Left renal pelvis (tissue), 4 donors: ENCODE measurements around the gene FASN. TPM values are rescaled to one million over a fixed set of nuclear protein-coding genes. Genes with fewer than 3 reads are reported as not detected.

Experiments
- DNase-seq, 4 donors: peaks; one replicate each; pipeline ENCODE4 v3.0.0-alpha.2; 2013; ENCODE audit warnings: low read depth in 4 of 4, low spot score in 3 of 4
- polyA plus RNA-seq, 4 donors: library from polyadenylated mRNA; unstranded; fragments of 120-200 nt; gene quantifications; one replicate each; pipeline ENCODE4 v1.2.1, GENCODE V29; 2013; ENCODE audit not compliant: insufficient read length in 4 of 4

The FASN gene
- polyA plus RNA-seq, 4 donors = 30.3 to 56.9 (median 38.0) TPM

DNA sequence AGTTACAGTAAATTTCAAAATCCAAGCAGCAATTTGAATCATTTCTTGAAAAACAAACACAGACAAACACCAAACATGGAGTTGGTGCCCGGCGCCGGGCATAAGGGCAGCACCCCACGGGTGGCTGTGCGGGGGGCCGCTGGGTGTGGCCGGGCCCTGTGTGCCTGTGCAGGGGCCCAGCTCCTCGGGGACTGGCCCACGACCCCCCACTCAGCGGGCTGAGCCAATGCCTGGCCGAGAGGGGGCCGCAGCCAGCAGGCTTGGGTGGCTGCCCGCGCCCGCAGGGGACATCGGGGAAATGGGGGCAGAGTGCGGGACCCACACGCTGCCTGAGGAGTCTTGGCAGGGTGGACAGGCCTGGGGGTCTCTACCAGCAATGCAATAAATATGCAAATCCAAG is 19.6 kb downstream of the FASN start:
- DNase-seq = no peak

DNA sequence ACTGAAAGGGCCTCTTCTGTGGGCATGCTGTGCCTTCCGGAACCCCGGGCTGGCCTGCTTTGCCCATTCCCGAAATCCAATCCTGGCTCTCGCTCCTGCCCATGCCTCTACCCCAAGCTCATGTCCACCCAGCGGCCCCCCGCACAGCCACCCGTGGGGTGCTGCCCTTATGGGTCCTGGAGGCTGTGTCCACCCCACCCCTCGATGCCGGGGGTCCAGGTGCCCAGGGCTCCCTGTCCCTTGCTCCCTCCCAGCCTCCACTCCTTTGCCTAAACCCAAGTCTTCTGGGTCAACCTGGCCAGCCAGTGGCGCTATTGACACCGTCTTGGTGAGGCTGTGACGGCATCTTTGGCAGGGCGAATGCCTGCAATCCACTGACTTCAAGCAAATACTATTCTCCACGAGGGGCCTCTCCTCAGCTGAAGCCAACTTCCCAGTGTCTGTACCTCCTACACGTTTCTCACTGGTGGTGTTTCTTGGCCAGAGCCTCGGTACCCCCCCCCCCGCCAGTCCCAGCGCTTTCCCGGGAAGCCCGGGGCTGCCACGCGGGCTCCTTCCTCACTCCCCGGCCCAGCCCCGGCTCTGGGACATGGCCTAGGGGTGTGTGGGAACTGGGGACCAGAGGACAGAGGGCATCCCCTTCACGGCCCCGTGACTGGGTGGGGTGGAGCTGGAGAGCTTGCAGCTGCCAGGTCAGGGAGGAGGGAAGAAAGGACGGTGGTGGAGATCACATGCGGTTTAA is 20.2 kb downstream of the FASN start:
- DNase-seq = no peak

DNA sequence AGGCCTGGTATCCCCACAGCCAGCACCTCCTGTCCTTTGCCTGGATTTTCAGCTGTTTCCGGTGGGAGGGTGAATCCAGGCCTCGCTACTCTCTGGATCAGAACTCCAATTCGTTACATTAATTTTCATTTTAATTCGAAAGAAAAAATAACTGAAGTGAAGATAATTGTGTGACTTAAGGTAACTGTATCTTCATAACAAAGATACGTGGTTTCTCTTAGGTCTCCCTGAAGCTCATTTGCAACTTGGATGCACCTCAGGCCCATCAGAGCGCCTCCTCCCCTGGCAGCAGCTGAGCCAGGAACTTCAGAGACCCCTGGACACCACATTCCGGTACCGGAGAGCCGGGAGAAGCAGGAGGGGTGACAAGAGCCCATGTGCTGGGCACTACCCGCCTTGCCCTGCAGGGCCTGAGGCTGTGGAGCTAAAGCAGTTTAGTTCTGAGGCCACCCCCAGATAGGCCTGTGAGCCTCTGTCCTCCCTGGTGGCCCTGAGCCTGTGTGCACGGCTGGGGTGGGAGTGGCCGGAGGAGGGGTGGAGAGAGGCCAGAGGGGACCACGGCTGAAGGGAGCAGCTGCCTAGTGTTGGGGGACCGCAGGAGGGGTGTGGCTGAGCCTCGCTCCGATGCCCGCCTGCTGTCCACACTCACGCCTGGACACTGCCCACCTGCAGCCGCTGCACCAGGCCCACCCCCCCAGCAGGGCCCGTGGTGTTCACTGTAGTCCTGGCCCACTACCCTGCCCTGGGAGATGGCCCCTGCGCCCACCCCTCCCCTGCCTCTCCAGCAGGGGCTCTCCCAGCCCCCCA is 21.0 kb downstream of the FASN start:
- DNase-seq = no peak

DNA sequence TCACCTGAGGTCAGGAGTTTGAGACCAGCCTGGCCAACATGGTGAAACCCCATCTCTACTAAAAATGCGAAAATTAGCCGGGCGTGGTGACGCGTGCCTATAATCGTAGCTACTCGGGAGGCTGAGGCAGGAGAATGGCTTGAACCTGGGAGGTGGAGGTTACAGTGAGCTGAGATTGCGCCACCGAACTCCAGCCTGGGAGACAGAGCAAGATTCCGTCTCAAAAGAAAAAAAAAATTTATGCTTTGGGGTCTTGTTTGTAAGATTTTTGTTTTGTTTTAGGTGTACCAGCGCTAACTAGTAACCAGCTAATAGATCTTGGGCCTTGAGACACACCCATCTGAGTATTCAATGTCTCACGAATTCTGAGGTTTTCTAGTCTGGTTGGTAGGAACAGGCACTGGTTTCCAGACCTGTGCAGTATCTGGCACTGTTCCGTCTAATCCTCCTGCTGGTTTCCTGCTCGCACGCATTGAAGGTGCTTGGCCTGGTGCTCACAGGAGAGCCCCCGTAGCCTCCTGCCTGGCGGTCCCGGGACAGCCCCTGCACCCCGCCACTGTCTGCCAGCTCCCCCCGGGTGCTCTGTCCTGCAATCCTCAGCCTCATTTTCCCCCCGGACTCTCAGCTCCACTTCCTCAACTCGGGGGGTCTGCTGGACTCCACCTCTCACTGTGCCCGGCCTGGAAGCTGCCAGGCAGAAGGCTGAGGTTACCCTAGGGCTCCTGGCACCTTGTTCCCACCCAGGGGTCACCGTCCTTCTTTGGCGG is 21.8 kb downstream of the FASN start:
- no peak for DNase-seq

DNA sequence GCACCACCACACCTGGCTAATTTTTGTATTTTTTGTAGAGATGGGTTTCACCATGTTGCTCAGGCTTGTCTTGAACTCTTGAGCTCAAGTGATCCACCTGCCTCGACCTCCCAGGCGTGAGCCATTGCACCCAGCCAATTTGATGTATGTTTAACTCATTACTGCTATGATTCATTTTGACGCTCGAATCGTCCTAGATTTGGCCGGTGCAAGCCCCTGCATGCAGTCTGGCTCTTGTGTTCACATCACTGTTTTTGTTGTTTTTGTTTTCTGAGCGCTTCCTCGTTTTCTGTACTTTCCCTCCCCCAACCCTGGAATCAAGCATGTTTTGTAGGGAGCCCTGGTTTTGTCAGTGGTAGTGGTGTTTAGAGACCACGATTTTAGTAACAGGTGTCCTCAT is 24.6 kb downstream of the FASN start:
- no peak for DNase-seq

DNA sequence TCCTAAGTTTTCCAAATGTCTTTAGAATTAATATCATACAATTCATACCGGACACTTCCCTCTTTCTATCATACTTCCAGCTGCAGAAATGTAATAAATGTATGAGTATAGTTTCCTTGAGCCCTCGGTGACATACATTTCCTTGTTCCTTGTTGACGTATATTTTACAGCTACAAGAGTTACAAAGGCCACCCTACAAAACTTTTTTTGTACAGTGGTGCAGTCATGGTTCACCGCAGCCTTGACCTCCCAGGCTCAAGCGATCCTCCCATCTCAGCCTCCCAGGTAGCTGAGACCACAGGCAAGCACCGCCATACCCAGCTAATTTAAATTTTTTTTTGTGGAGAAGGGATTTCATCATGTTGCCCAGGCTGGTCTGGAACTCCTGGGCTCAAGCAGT is 25.2 kb downstream of the FASN start:
- no peak for DNase-seq

DNA sequence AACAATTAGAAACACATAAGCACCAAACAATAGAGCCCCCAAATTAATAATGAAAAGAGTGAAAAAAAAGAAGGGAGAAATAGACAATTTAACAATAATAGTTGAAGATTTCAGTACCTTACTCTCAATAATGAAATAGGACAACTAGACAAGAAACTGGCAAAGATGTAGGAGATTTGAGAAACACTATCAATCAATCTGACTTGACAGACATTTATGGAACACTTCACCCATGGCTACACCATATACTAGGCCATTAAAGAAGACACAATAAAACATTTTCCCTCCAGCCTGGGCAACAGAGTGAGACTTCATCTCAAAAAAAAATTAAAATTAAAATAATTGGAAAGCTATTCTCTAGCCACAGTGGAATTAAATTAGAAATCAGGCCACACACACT is 27.4 kb downstream of the FASN start:
- DNase-seq = no peak

DNA sequence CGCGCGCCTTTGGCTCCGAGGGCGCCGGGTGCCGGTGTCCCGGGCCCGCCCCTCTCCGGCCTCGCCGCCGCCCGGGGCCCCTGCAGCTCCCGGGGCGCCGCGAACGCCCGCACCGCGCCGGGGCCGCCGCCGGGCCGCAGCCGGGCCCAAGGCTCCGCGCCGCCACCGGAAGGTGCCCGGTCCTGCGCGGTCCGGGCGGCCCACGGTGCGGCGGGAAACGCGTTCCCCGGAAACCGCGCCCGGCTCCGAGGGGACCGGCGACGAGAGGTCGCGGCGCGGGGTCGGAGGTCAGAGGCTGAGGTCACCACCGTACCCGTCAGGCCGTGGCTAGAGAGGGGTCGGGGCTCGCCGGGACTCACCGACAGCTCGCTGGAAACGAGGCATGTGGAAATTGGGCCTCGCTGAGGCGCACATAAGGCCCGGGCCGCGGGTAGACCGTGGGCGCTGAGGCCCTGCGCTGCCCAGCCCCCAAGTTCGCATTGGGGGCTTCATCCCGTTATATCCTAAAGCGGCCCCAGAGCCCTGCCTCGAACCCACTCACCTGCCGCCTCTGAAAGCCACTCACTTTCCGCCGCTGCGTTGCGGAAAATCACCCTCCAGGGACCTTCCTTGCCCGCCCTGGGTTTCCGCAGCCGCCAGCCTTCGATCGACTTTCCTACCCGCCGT is 32.3 kb downstream of the FASN start, which contains the start of gene DUS1L:
Gene DUS1L, minus strand, starts transcription at position 167 of the 666 bp plus-strand sequence. CDS start 745 bp downstream, outside the sequence.
- DNase-seq = no peak

DNA sequence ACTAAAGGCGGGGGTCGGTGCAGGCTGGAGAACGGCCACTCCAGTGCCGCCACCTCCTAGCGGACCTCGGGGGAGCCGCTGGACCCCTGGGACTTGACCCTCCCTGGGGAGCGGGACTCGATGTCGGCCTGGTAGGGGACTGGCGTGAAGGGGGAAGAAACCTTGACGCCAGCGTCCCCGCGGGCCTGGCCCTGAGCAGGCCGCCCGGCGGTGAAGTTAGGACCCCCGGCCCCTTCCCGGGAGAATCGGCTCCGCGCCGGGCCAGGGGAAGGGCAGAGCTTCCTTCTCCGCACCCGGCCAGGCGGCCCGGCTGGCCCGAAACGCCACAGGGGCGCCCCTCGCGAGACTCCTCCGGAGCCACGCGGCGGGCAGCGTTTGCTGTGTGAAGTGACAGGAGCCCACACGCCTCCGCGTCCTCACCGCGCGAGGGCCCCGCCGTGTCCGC is 32.8 kb downstream of the FASN start:
- no peak for DNase-seq

DNA sequence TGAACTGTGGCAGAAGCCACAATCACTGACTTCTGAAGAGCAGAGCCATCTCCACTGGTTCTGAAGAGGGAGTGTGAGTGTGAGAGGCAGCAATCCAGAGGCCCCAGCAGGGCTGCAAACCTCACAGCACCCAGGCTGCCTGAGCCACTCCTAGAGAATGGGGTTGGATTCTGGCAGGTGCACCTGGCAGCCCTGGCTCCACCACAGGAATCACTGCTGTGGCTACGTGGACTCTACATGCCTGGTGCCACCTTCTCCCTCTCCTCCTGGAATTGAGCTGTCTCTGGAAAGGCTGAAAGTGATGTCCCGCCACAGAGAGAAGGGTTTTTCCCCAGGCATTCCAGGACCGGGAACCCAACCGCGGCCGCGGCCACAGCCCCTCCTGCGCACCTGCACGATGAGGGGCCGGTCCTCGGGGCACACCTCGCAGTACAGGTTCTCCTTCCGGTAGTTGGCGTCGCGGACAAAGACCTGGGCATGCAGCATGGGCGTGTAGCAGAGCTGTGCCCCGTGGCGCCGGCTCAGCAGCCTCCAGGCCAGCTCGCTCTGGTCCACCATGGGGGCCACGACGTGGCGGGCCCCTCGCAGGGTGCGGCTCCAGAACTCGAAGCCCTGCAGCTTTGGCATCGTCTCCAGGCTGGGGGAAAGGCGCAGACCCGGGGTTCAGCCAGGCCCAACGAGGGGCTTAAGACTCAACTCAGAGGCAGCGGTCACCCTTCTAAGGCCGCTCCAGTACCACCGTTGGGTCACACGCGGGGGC is 33.4 kb downstream of the FASN start:
- no peak for DNase-seq

DNA sequence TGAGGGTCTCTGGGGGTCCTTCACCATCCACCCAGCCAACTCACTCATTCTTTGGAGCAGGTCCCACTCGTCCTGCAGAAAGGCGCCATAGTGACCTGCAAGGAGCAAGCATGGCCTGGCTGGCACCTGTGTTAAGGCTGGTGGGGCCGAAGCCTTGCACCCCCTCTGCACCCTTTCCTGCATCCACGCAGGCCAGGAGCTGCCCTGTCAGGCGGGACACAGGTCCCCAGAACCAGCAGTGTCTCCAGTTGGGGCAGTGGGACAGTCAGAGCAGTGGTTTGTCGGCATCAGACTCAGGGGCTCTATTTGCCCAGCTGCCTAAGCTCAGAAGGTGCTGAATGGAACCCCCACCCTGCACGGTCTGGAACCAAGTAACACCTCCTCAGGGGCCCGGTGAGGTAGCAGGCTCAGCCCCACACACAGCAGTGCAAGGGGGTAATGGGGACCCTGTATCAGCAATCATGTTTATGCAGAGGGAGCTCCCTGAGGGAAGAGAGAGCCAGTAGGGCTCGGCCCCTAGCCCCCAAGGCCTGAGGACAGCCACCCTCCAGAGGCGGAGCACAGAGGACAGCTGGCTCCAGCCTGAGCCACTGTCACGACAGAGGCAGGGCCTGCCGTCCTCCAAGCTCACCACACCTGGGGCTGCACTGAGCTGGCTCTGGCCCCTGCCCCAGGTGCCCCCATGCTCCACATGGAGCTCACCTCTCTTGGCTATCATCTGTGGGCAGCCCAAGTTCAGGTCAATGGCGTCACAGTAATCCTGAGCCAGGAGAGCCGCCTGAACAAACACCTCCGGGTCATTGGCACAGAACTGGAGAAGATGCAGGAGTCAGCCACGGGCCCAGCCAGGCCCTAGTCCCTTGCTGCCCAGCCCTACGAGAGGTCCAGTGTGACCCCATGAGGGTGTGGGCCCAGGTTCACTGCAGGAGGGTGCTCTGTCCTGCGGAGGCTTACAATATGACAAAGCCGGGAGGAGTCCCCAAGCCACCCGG is 34.3 kb downstream of the FASN start:
- DNase-seq = no peak

DNA sequence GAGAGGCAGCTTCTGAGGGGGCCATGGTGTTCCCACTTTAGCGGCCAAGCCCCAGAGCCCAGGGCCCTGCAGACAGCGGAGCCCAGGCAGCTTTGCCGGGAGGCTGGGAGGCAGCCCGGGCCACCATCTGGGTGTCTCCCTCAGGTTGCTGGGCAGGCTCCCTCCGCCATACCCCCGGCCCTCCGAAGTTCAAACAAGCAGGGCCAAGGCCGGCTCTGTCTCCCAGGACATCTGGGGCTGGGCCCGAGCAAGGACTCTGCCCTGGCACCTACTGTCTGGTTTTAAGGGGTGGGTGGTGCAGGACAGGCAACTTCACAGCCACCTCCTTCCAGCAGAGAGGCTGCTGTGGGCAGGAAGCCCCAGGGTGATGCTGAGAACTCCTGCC is 35.1 kb downstream of the FASN start:
- DNase-seq = no peak

DNA sequence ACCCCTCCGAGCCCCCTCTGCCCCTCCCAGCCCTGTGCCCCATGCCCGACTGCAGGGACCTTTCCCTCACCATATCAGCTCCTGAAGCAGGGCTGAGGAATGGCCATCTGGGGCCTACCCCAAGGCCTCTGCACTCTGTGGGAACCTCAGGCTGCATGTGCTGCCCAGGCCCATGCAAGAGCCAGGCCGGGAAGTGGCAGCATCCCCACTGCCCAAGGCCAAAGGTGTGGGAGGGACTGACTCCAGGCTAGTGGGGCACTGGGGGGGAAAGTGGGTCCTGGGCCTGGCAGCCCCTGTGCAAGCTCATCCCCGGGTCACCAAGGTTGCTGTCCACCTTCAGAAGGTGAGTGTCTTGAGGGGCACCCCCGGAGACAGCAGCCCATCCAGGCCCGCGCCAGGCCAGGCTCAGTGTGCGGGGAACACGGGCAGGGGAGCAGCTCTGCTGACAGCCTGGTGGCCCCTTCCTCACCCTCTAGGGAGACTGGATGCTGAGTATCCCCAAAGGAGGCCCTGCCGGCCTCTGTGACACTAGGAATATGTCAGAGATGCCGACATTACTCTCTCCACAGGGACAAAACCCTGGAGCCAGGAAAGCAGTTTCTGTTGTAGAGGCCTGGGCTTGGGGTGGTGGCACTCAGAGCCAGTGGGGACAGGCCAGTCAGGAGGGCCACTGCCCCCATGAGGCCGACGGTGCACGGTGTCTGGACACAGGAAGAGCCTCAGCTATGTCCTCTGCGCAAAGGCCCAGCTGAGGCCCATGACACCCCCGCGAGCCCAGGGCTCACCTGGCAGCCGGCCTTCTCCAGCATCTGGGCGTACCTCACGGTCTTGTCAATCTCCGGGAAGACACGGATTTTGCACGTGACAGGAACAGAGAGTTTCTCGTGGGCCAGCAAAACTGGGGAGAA is 35.7 kb downstream of the FASN start:
- no peak for DNase-seq

DNA sequence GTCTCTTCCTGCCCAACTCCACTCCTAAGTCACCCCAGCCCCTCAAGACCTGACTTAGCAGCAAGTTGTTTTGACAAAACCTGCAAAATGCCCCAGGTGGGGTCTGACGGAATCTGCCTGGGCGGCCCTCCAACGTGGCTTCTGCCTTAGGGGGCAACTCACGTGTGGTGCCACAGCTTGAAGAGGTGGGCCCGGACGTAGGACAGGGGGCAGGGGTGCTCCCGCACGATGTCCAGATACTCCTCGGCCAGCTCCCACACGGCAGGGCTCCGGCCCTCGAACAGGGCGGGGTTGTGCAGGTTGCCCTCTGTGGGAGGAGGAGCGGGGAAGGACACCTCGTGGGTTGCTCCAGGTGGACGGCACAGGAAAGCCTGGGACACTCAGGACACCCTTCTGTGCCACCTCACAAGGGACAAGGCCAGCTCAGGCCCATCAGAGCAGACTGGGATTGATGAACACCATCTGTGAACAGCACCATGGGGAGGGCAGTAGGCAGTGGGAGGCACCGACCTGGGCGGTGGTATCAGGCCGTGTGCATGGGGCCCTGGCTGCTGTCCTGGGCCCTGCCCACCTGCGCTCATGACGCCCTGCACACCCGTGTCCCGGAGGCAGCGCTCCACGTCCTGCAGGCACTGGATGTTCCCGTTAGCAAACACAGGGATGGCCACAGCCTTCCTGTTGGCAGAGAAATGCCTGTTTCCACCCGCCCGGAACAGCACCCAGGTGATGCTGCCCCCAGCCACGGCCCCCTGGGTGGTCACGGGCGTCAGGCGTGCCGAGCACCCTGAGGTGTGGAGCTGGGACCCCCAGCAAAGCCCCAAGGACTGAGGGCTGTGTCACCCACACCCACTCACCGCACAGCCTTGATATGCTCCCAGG is 36.8 kb downstream of the FASN start:
- no peak for DNase-seq

DNA sequence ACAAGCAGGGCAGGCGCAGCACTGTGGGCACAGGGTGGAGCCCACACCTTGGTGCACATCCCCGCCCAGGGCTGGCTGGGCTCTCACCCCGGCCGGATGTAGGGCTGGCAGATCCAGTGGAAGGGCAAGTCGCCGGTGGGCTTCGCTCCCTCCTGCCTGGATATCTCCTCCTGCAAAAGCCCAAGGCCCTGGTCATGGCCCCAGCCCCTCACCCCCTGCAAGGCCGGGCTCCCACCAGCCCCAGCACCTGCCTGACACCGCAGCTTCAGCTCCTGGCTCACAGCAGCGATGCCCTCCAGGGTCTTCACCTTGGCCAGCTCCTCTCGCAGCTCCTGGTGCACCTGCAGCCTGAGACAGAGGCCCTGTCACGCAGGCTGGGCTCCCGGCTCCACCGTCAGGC is 37.4 kb downstream of the FASN start:
- no peak for DNase-seq

DNA sequence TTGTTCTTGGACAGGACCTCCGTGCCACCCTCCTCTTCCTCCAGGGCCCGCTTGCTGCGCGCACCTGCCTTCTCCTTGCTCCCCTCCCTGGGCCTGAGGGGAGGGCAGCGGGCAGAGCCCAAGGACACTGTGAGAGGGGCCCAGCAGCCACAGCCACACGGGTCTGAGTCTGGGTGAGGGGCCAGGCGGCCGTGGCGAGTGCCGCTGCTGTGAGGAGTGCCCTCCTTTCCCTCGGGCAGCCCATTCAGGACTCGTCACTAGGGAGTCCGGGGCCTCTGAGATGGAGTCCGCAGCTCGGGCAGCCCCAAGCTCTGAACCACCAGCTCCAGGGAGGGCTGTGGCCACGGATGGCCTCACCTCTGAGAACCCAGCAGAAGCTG is 38.0 kb downstream of the FASN start:
- no peak for DNase-seq
